Fibroblast of lung (primary cell): Measurements from ENCODE around the gene ROR2.
"Not testable (repeated sequence)": the region's sequence is repeated elsewhere in the genome, so short reads cannot be mapped to it uniquely, and the experiment has no call there.

Experiments
- CTCF ChIP-seq, 2 donors: IDR thresholded peaks in 1 of 2; conservative IDR thresholded peaks in 1 of 2; 1 replicate in 1 of 2; 2 replicates in 1 of 2; pipeline ENCODE4 v1.5.1; 2011 to 2012; ENCODE audit warnings: low read length in 2 of 2, control low read depth in 1 of 2, inconsistent platforms in 1 of 2, low read depth in 1 of 2, mild to moderate bottlenecking in 1 of 2
- EZH2 ChIP-seq: IDR thresholded peaks from 2 replicates; pipeline ENCODE4 v1.5.1; 2012; ENCODE audit warnings: low read length, control low read depth, mild to moderate bottlenecking; ENCODE audit errors: missing control alignments

- not testable (repeated sequence) for TF ChIP-seq EZH2; CTCF (conservative IDR thresholded peaks at IDR 0.05 in 1 of 2, IDR thresholded peaks at IDR 0.05 in 1 of 2; ENCODE audit: low read depth in 1 of 2, low read length in 2 of 2)
Measured at GRCh38 chr9:91796516-91796915, 153.5 kb downstream of the ROR2 start.
